Ovary (tissue), 9 donors: ENCODE data around the gene NCK2. TPM values are rescaled to one million over a fixed set of nuclear protein-coding genes. Genes with fewer than 3 reads are reported as not detected.

Source experiments
- DNase-seq, 5 donors: peaks; one replicate each; pipeline ENCODE4 v3.0.0-alpha.2; 2019 to 2020
- H3K27ac ChIP-seq, 2 donors: fragments of 200-600 bp; one replicate each; pipeline versions ENCODE4 v1.5.1 to v1.8.0; 2019 to 2022
- H3K27me3 ChIP-seq: fragments of 200-600 bp; one replicate; pipeline ENCODE4 v1.8.0; 2022
- H3K36me3 ChIP-seq: fragments of 200-600 bp; sonication (generic); one replicate; pipeline ENCODE4 v1.5.1; 2019
- H3K4me1 ChIP-seq: one replicate; pipeline ENCODE4 v1.8.1; 2013; ENCODE audit warnings: mild to moderate bottlenecking, moderate library complexity; ENCODE audit not compliant: insufficient read depth
- H3K4me3 ChIP-seq: fragments of 200-600 bp; sonication (generic); one replicate; pipeline ENCODE4 v1.5.1; 2017
- H3K9me3 ChIP-seq, 2 donors: fragments of 200-600 bp in 1 of 2; sonication (generic) in 1 of 2; one replicate each; pipeline versions ENCODE4 v1.5.1 to v1.8.1; 2013 to 2019; ENCODE audit warnings: mild to moderate bottlenecking in 1 of 2, moderate library complexity in 1 of 2
- EP300 ChIP-seq: sonication (generic); formaldehyde crosslinking; IDR thresholded peaks from one replicate; pipeline ENCODE4 v1.6.1; 2017; ENCODE audit warnings: antibody characterized with exemption
- POLR2A ChIP-seq: fragments of 450-650 bp; IDR thresholded peaks from one replicate; pipeline ENCODE4 v1.6.1; 2017; ENCODE audit warnings: antibody characterized with exemption, mild to moderate bottlenecking, moderate library complexity
- WGBS, 3 donors: extraction: QIAGEN DNeasy Blood & Tissue Kit in 1 of 3; methylation state at CpG; one replicate each; pipeline versions ENCODE4 v1.1.5 to v1.1.7; 2013 to 2017; 5-methylcytosine and 5-hydroxymethylcytosine counted together
- intact Hi-C, 4 donors: fragments of 100-400 bp; cut with DNase I; formaldehyde crosslinking; loops; one replicate each; pipeline versions ENCODE4 v1.11.0 to v1.15.1; 2022 to 2023
- polyA plus RNA-seq, 2 donors: library from polyadenylated mRNA; stranded (reverse); fragments of 200-250 nt in 1 of 2; fragments of 350-450 nt in 1 of 2; fragmentation: Illumina TruSeq in 1 of 2; extraction: RNeasy Lipid Tissue Mini Kit (QIAGEN cat#74804) in 1 of 2; gene quantifications; one replicate each; pipeline ENCODE4 v1.2.3, GENCODE V29; 2013 to 2014
- total RNA-seq, 7 donors: library from RNA; depleted of rRNA in 2 of 7; stranded (reverse); fragments of >200 nt in 2 of 7; fragmentation: NEBNext Ultra II Directional in 3 of 7; extraction: Animal tissue kit (Norgen Biotek cat#: 25700) in 3 of 7; gene quantifications; one replicate each; pipeline versions ENCODE4 v1.1.0 to v1.2.4, GENCODE V29; 2016 to 2023
- TF ChIP-seq, protein P1 (sequence below), 3 donors: fragments of 450-650 bp in 2 of 3; fragments of 200-600 bp in 1 of 3; IDR thresholded peaks; one replicate each; pipeline versions ENCODE4 v1.5.1 to v1.8.0; 2016 to 2022; ENCODE audit warnings: antibody characterized with exemption in 3 of 3, mild to moderate bottlenecking in 1 of 3
- donor health status: DM: no; HTN: no; CAD: no; lungs with moderate emphysema.
- donor health status: DM: no; HTN: no; CAD: no.
- donor health status: Bipolar disorder and iron deficiency.
- donor health status: DM: yes; HTN: yes; CAD: no.
- donor health status: DM: no; HTN: no; CAD: no.
- donor health status: DM: yes; HTN: yes; CAD: no.

NCK2 gene
- total and polyA plus RNA-seq, 9 donors = 16.7 to 42.9 (median 31.2) TPM

DNA sequence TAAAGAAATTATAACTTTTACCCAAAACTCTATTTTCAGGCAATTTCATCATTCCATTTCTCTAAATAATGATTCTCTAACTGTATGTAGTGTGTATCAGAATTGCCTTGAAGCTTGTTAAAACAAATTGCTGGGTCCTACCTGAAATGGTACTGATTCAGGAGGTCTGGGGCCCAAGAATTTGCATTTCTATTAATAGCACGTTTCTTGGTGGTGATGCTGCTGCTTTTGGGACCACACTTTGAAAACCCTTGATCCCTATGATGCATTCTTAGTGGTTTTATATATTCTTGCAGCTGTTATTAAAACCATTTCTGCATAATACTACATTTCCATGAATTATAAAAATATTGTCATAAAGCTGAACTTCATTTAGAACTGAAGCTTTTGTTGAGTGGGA is 140.7 kb downstream of the NCK2 start:
- Histone ChIP-seq H3K4me3 (no peak overlapping the region), H3K36me3 (no peaks in the 10 kb centered on the region), H3K9me3 (no peaks in the 10 kb centered on the region), H3K27me3 (no peaks in the 10 kb centered on the region), H3K27ac (no peak overlapping the region), H3K4me1 (peaks cover 16% of the 10 kb centered on the region)
- DNase-seq = no peak
- WGBS, 3 donors = 25 to 35% (median 26%) methylated on average over 1 of the region's 1 CpG
- no peak for TF ChIP-seq EP300
- no peak for TF ChIP-seq POLR2A
- TF ChIP-seq, protein P1, sequence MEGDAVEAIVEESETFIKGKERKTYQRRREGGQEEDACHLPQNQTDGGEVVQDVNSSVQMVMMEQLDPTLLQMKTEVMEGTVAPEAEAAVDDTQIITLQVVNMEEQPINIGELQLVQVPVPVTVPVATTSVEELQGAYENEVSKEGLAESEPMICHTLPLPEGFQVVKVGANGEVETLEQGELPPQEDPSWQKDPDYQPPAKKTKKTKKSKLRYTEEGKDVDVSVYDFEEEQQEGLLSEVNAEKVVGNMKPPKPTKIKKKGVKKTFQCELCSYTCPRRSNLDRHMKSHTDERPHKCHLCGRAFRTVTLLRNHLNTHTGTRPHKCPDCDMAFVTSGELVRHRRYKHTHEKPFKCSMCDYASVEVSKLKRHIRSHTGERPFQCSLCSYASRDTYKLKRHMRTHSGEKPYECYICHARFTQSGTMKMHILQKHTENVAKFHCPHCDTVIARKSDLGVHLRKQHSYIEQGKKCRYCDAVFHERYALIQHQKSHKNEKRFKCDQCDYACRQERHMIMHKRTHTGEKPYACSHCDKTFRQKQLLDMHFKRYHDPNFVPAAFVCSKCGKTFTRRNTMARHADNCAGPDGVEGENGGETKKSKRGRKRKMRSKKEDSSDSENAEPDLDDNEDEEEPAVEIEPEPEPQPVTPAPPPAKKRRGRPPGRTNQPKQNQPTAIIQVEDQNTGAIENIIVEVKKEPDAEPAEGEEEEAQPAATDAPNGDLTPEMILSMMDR (IDR thresholded peaks at IDR 0.05) = no peak
- intact Hi-C loops = loop anchor here in 1 of 4 donors (10.0 kb wide), 1 partner anchor 141 kb away; the partner anchor contains the start of gene NCK2

DNA sequence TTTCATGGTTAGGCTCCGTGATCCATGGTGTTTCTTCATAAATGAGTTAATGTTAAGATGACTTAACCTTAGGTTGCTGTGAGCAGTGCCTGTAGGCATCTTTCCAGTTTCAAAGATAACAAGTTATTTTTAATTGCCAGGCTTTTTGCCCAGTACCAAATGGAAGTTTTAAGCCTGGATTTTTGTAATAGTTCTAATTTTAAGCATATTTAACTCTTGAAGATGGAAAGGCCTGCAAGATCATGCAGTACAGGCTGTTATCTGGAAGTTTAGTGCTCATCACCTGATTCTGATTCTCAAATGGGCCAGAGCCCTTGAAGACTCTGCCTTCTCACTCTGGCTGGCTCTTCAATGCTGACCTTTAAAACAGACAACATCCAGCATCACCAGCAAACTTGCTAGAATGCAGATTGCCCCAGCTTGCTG is 141.3 kb downstream of the NCK2 start:
- TF ChIP-seq EP300 (no peak), POLR2A (no peak)
- TF ChIP-seq, protein P1 (IDR thresholded peaks at IDR 0.05) = no peak
- no peak overlapping the region for H3K27ac ChIP-seq
- H3K4me1 ChIP-seq = peaks cover 16% of the 10 kb centered on the region
- intact Hi-C loops = loop anchor here in 1 of 4 donors (10.0 kb wide), 1 partner anchor 141 kb away; the partner anchor contains the start of gene NCK2
- no peaks in the 10 kb centered on the region for H3K36me3 ChIP-seq
- H3K4me3 ChIP-seq = no peak overlapping the region
- H3K9me3 ChIP-seq = no peaks in the 10 kb centered on the region
- DNase-seq = no peak
- WGBS, 3 donors = 9 to 17% (median 13%) methylated on average over 1 of the region's 1 CpG
- H3K27me3 ChIP-seq = no peaks in the 10 kb centered on the region

DNA sequence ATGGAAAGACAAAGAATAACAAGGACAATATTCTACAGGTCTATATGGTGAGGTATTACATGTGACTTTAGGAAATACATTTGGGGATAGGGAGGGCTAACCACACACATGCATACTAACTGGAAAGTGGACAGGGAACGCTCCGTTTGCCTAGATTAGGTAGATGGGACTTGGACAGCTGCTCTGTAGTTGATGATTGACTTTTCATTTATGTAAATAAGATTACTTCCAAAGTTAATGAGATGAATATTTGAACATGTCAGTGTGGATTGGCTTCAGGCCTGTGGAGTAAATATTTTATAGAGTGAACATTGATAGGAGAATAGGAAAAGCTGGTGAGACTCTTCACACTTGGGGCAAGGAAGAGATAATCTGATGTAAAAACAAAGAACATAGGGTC is 142.0 kb downstream of the NCK2 start:
- H3K9me3 ChIP-seq = no peaks in the 10 kb centered on the region
- H3K4me1 ChIP-seq = peaks cover 16% of the 10 kb centered on the region
- TF ChIP-seq EP300 = no peak
- TF ChIP-seq, protein P1 (IDR thresholded peaks at IDR 0.05) = no peak
- no peak for TF ChIP-seq POLR2A
- no peak overlapping the region for H3K27ac ChIP-seq
- H3K36me3 ChIP-seq = no peaks in the 10 kb centered on the region
- DNase-seq = no peak
- no peak overlapping the region for H3K4me3 ChIP-seq
- intact Hi-C loops = loop anchor here in 1 of 4 donors (10.0 kb wide), 1 partner anchor 142 kb away; the partner anchor contains the start of gene NCK2
- no peaks in the 10 kb centered on the region for H3K27me3 ChIP-seq
- 67 to 69% (median 68%) methylated on average over 2 of the region's 2 CpGs for WGBS, 3 donors

DNA sequence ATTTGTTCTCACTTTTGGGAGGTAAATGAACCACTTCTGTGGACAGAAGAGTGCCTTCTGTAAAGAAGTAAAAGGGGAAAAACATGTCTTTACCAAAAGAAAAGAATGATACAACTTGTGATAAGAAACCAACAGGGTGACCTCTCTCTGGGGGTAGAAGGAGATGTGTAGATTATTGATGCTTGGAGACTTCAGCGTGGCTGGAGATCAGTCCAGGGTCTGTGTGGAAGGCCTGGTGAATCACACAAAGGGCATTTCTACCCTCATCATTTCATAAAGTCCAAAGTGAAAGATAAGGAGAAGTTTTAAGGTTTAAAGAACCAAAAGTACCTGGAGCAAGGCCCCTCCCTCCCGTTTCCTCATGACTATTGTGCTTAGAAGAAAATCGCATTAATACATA is 142.5 kb downstream of the NCK2 start:
- 87 to 92% (median 90%) methylated on average over 3 of the region's 3 CpGs for WGBS, 3 donors
- no peaks in the 10 kb centered on the region for H3K36me3 ChIP-seq
- intact Hi-C loops = loop anchor here in 1 of 4 donors (10.0 kb wide), 1 partner anchor 142 kb away; the partner anchor contains the start of gene NCK2
- DNase-seq = no peak
- no peak overlapping the region for H3K27ac ChIP-seq
- H3K27me3 ChIP-seq = no peaks in the 10 kb centered on the region
- no peak for TF ChIP-seq EP300
- no peak for TF ChIP-seq POLR2A
- TF ChIP-seq, protein P1 (IDR thresholded peaks at IDR 0.05) = no peak
- H3K9me3 ChIP-seq = no peaks in the 10 kb centered on the region
- no peak overlapping the region for H3K4me3 ChIP-seq
- peaks cover 13% of the 10 kb centered on the region for H3K4me1 ChIP-seq
